Panc1 (cell line): ENCODE results near the gene GALNT10. TPM values are rescaled to one million over a fixed set of nuclear protein-coding genes. Genes with fewer than 3 reads are reported as not detected.

Experiments
- ATAC-seq: fragments of 200-7000 bp; cut with Tn5 transposase; 2 replicates; pipeline ENCODE4 v1.9.1; 2020; ENCODE audit warnings: mild to moderate bottlenecking, moderate library complexity
- BruUV-seq: library from RNA; stranded (reverse); fragments of 400-500 nt; replicated peaks from 2 replicates; lab custom pipeline; 2021; lab: Mats Ljungman, UMichigan
- CTCF ChIA-PET: fragments of 300-600 bp; sonication (Branson Sonifier 250); formaldehyde crosslinking; loops from one replicate; lab custom pipeline; 2022; ENCODE audit warnings: antibody characterized with exemption; lab: Charles Lee
- POLR2A ChIA-PET: fragments of 300-600 bp; sonication (Branson Sonifier 250); formaldehyde crosslinking; loops from one replicate; lab custom pipeline; 2022; ENCODE audit warnings: antibody characterized with exemption; lab: Charles Lee
- DNase-seq: peaks from one replicate; pipeline ENCODE4 v3.0.0-alpha.2; 2010; ENCODE audit warnings: low read depth, low spot score
- H3K27ac ChIP-seq: 2 replicates; pipeline ENCODE4 v1.5.1; 2011; ENCODE audit warnings: mild to moderate bottlenecking, low read length, inconsistent platforms
- H3K27me3 ChIP-seq: fragments of 200-500 bp; sonication (Bioruptor generic); 2 replicates; pipeline ENCODE4 v1.6.0; 2014; ENCODE audit warnings: low read length, inconsistent platforms; ENCODE audit not compliant: control insufficient read depth, insufficient read depth
- H3K36me3 ChIP-seq: fragments of 200-500 bp; sonication (Bioruptor generic); 2 replicates; pipeline ENCODE4 v1.5.1; 2014; ENCODE audit warnings: inconsistent platforms, mild to moderate bottlenecking, low read length, moderate library complexity; ENCODE audit not compliant: control insufficient read depth, insufficient read depth
- H3K4me1 ChIP-seq: 2 replicates; pipeline ENCODE4 v1.5.1; 2011; ENCODE audit warnings: inconsistent platforms, mild to moderate bottlenecking, low read length, moderate library complexity; ENCODE audit not compliant: control insufficient read depth, insufficient read depth
- H3K4me3 ChIP-seq, 2 experiments: 2 replicates each; pipeline ENCODE4 v1.5.1; 2011 to 2012; ENCODE audit warnings: low read depth in 2 of 2, low read length in 2 of 2, mild to moderate bottlenecking in 2 of 2, inconsistent platforms in 1 of 2, moderate library complexity in 1 of 2
- H3K9me3 ChIP-seq: fragments of 200-500 bp; sonication (Bioruptor generic); 2 replicates; pipeline ENCODE4 v1.5.1; 2014; ENCODE audit warnings: low read depth, mild to moderate bottlenecking, inconsistent platforms, low read length, moderate library complexity; ENCODE audit not compliant: control insufficient read depth, insufficient read depth
- POLR2AphosphoS5 ChIP-seq: IDR thresholded peaks from 2 replicates; pipeline ENCODE4 v1.6.1; 2012; ENCODE audit warnings: mild to moderate bottlenecking, low read depth, low read length, moderate library complexity
- SIN3A ChIP-seq: IDR thresholded peaks from 2 replicates; pipeline ENCODE4 v1.6.1; 2012; ENCODE audit warnings: low read depth, mild to moderate bottlenecking, low read length, moderate library complexity, borderline replicate concordance; ENCODE audit not compliant: insufficient read depth
- TCF7L2 ChIP-seq: IDR thresholded peaks from 2 replicates; pipeline ENCODE4 v1.6.1; 2011; ENCODE audit warnings: mild to moderate bottlenecking, low read depth, low read length, inconsistent platforms
- in situ Hi-C: cut with HindIII; loops from 2 replicates; pipeline ENCODE4 v1.10.0; 2016; ENCODE audit warnings: low sequenced_read_pairs, low pct_unique_long_range_greater_than_20kb
- intact Hi-C: fragments of 100-400 bp; cut with micrococcal nuclease; formaldehyde crosslinking; loops from one replicate; pipeline ENCODE4 v1.10.0; 2022; ENCODE audit not compliant: unreplicated experiment
- total RNA-seq: library from RNA; stranded (reverse); gene quantifications from one replicate; pipeline ENCODE4 v1.2.1, GENCODE V29; 2021; ENCODE audit not compliant: unreplicated experiment
- TF ChIP-seq, protein P1 (sequence below): fragments of 450-650 bp; IDR thresholded peaks from 2 replicates; pipeline ENCODE4 v1.5.1; 2017; ENCODE audit warnings: mild to moderate bottlenecking
- TF ChIP-seq, protein P2 (sequence below), 2 experiments: IDR thresholded peaks; 2 replicates each; pipeline ENCODE4 v1.6.1; 2011 to 2012; ENCODE audit warnings: low read depth in 2 of 2, control low read depth in 1 of 2, low read length in 1 of 2, mild to moderate bottlenecking in 1 of 2, moderate library complexity in 1 of 2; ENCODE audit not compliant: insufficient read depth in 1 of 2

The GALNT10 gene
- total RNA-seq, 1 experiment from 2014 or later: 50.5 TPM

DNA sequence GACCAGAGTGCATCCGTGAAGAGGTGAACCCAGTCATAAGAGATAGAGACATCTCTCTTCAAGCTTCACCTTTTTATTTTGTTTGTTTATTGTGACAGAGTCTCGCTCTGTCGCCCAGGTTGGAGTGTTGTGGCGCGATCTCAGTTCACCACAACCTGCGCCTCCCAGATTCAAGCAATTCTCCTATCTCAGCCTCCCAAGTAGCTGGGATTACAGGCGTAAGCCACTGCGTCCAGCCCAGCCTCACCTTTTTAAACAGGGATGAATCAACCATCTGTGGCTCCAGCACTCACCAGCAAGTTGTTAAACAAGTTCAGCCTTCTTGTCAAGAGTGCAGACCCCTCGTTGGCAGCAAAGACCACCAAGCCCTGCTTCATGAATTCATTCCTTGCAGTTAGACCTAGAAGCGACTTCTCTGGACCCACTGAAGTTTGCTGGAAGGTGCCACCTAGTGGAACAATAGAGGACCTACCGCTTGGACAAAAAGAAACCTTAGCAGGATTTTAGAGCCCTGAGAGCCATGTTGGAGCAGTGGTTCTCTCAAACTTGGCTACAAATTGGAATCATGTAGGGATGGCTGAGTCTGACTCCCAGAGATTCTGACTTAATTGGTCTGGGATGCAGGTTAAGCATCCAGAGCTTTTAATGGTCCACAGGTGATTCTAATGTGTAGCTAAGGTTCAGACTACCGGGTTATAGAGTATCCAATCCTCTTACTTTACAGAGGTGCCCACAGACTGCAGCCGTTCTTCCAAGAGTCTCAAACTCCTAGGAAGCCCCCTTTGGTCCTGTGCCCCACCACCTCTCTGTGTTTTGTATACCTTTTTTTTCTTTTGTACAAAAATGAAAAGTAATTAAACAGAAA is 10.5 kb upstream of the GALNT10 start:
- peaks cover 10% of the 10 kb centered on the region for H3K27me3 ChIP-seq
- no peaks in the 10 kb centered on the region for H3K9me3 ChIP-seq
- no peaks in the 10 kb centered on the region for H3K36me3 ChIP-seq
- H3K4me1 ChIP-seq: no peaks in the 10 kb centered on the region
- in situ Hi-C loops (no loop called here), intact Hi-C loops (loop anchor here (1.0 to 2.0 kb wide), 2 partner anchors 108 to 205 kb away; no protein-coding TSS in a partner anchor)
- H3K27ac ChIP-seq: no peak overlapping the region
- ATAC-seq: peak; percentile 98
- no peak overlapping the region for H3K4me3 ChIP-seq
- POLR2A ChIA-PET: no interaction called here
- DNase-seq: no peak
- BruUV-seq: no TSS peak
- CTCF ChIA-PET: interaction anchor here (0.6 to 3.2 kb wide), 3 partner anchors 9 to 344 kb away, joined by 3 to 13 read pairs (median 11); no protein-coding TSS in a partner anchor
- TF ChIP-seq, protein P1, sequence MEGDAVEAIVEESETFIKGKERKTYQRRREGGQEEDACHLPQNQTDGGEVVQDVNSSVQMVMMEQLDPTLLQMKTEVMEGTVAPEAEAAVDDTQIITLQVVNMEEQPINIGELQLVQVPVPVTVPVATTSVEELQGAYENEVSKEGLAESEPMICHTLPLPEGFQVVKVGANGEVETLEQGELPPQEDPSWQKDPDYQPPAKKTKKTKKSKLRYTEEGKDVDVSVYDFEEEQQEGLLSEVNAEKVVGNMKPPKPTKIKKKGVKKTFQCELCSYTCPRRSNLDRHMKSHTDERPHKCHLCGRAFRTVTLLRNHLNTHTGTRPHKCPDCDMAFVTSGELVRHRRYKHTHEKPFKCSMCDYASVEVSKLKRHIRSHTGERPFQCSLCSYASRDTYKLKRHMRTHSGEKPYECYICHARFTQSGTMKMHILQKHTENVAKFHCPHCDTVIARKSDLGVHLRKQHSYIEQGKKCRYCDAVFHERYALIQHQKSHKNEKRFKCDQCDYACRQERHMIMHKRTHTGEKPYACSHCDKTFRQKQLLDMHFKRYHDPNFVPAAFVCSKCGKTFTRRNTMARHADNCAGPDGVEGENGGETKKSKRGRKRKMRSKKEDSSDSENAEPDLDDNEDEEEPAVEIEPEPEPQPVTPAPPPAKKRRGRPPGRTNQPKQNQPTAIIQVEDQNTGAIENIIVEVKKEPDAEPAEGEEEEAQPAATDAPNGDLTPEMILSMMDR: peak; percentile 87
- TF ChIP-seq, protein P2, sequence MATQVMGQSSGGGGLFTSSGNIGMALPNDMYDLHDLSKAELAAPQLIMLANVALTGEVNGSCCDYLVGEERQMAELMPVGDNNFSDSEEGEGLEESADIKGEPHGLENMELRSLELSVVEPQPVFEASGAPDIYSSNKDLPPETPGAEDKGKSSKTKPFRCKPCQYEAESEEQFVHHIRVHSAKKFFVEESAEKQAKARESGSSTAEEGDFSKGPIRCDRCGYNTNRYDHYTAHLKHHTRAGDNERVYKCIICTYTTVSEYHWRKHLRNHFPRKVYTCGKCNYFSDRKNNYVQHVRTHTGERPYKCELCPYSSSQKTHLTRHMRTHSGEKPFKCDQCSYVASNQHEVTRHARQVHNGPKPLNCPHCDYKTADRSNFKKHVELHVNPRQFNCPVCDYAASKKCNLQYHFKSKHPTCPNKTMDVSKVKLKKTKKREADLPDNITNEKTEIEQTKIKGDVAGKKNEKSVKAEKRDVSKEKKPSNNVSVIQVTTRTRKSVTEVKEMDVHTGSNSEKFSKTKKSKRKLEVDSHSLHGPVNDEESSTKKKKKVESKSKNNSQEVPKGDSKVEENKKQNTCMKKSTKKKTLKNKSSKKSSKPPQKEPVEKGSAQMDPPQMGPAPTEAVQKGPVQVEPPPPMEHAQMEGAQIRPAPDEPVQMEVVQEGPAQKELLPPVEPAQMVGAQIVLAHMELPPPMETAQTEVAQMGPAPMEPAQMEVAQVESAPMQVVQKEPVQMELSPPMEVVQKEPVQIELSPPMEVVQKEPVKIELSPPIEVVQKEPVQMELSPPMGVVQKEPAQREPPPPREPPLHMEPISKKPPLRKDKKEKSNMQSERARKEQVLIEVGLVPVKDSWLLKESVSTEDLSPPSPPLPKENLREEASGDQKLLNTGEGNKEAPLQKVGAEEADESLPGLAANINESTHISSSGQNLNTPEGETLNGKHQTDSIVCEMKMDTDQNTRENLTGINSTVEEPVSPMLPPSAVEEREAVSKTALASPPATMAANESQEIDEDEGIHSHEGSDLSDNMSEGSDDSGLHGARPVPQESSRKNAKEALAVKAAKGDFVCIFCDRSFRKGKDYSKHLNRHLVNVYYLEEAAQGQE (IDR thresholded peaks at IDR 0.05; ENCODE audit: insufficient read depth in 1 of 2, low read depth in 2 of 2, low read length in 1 of 2): no peak
- TF ChIP-seq TCF7L2: no peak

DNA sequence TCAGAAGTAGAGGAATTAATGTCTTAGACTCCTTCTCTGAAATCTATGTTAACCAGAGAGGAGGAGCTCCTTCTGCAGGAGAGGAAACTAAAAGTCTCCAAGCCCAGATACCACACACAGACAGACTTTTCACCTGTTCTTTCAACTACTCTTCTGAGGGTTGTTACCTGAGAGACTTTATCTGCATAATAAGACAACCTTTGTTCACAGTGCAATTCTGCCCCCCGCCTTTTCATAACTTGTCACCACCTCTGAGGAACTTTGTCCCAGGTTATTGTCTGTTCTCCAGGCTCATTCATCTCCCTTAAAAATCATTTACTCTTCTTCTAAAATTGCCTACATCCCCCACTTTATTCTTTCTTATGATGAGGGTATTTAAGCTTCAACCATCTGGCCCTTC is 9.4 kb upstream of the GALNT10 start:
- no peak for TF ChIP-seq TCF7L2
- TF ChIP-seq, protein P1: no peak
- TF ChIP-seq POLR2AphosphoS5: no peak
- TF ChIP-seq SIN3A: no peak
- TF ChIP-seq, protein P2 (IDR thresholded peaks at IDR 0.05; ENCODE audit: insufficient read depth in 1 of 2, low read depth in 2 of 2, low read length in 1 of 2): no peak
- no peak overlapping the region for H3K4me3 ChIP-seq
- H3K4me1 ChIP-seq: no peaks in the 10 kb centered on the region
- no peak overlapping the region for H3K27ac ChIP-seq
- CTCF ChIA-PET: interaction anchor here (3.2 kb wide), 1 partner anchor 108 kb away, joined by 13 read pairs; no protein-coding TSS in a partner anchor
- intact Hi-C loops (loop anchor here (2.0 kb wide), 1 partner anchor 206 kb away; no protein-coding TSS in a partner anchor), in situ Hi-C loops (no loop called here)
- H3K36me3 ChIP-seq: no peaks in the 10 kb centered on the region
- ATAC-seq: no peak
- BruUV-seq: no TSS peak
- DNase-seq: no peak
- no peaks in the 10 kb centered on the region for H3K9me3 ChIP-seq
- POLR2A ChIA-PET: no interaction called here
- H3K27me3 ChIP-seq: peaks cover 8% of the 10 kb centered on the region
